ENCODE measurements around the gene MCOLN3.

GRCh38 chr1:85028151-85028550, 20.1 kb downstream of the MCOLN3 start:
- TF ChIP-seq CTCF (IDR thresholded peaks at IDR 0.05) (no peak), POLR2A (IDR thresholded peaks at IDR 0.05) (no peak)

Data from heart left ventricle (tissue), 13 donors.